ENCODE measurements around the gene ZBTB7C.

GRCh38 chr18:48042431-48042830 lies 366.8 kb downstream of the ZBTB7C start:
- TF ChIP-seq CTCF (IDR thresholded peaks at IDR 0.05): no peak
- no peak for TF ChIP-seq POLR2AphosphoS5 (IDR thresholded peaks at IDR 0.05; ENCODE audit: low read depth, low read length)
- no peak for TF ChIP-seq USF1 (IDR thresholded peaks at IDR 0.05; ENCODE audit: borderline replicate concordance, low read depth)
- no peak for TF ChIP-seq TAF1 (IDR thresholded peaks at IDR 0.05; ENCODE audit: borderline replicate concordance, low read depth, low read length)
- no peak for TF ChIP-seq EP300 (IDR thresholded peaks at IDR 0.05; ENCODE audit: borderline replicate concordance in 1 of 2, low read depth in 1 of 2, low read length in 1 of 2)
- TF ChIP-seq USF2 (IDR thresholded peaks at IDR 0.05; ENCODE audit: borderline replicate concordance, low read depth, low read length): no peak
- TF ChIP-seq IRF3 (IDR thresholded peaks at IDR 0.05; ENCODE audit: low read depth, low read length): no peak
- no peak for TF ChIP-seq TEAD4 (IDR thresholded peaks at IDR 0.05; ENCODE audit: borderline replicate concordance, insufficient read depth)
- no peak for TF ChIP-seq EZH2phosphoT487 (IDR thresholded peaks at IDR 0.05; ENCODE audit: borderline replicate concordance, low read depth)
- TF ChIP-seq REST (IDR thresholded peaks at IDR 0.05; ENCODE audit: low read depth, low read length): no peak
- no peak for TF ChIP-seq ELF1 (IDR thresholded peaks at IDR 0.05)

Data from SK-N-SH (cell line).